Stomach (tissue), 4 donors: Measurements from ENCODE around the gene UBAC1.

Experiments used
- CTCF ChIP-seq, 7 experiments: fragments of 450-650 bp in 4 of 7; fragments of 200-600 bp in 3 of 7; sonication (generic) in 3 of 7; IDR thresholded peaks; one replicate each; pipeline ENCODE4 v1.5.1; 2016 to 2019; ENCODE audit warnings: antibody characterized with exemption in 7 of 7, control low read depth in 2 of 7, mild to moderate bottlenecking in 1 of 7
- EP300 ChIP-seq: sonication (generic); formaldehyde crosslinking; IDR thresholded peaks from one replicate; pipeline ENCODE4 v1.6.1; 2017; ENCODE audit warnings: antibody characterized with exemption
- POLR2A ChIP-seq, 4 donors: fragments of 450-650 bp; IDR thresholded peaks; one replicate each; pipeline ENCODE4 v1.6.1; 2016; ENCODE audit warnings: antibody characterized with exemption in 4 of 4, control low read depth in 2 of 4, mild to moderate bottlenecking in 1 of 4, moderate library complexity in 1 of 4
- POLR2AphosphoS5 ChIP-seq, 3 donors: sonication (generic); formaldehyde crosslinking; IDR thresholded peaks; one replicate each; pipeline ENCODE4 v1.6.1; 2016; ENCODE audit warnings: antibody characterized with exemption in 3 of 3

GRCh38 chr9:135895202-135895848 lies 65.8 kb downstream of the UBAC1 start:
- no peak for TF ChIP-seq CTCF (IDR thresholded peaks at IDR 0.05)
- no peak for TF ChIP-seq POLR2A (IDR thresholded peaks at IDR 0.05)
- no peak for TF ChIP-seq POLR2AphosphoS5 (IDR thresholded peaks at IDR 0.05)
- no peak for TF ChIP-seq EP300
